SK-N-SH treated with all-trans-retinoic acid at 6 μM for 48 hours (cell line): ENCODE measurements around the gene LCNL1.

ENCODE experiments used
- ARNTL ChIP-seq: fragments of 450-650 bp; formaldehyde crosslinking; IDR thresholded peaks from 2 replicates; pipeline ENCODE4 v1.5.0; 2020; ENCODE audit warnings: low read depth, mild to moderate bottlenecking, moderate library complexity, borderline replicate concordance
- PATZ1 ChIP-seq: fragments of 250-450 bp; sonication (Bioruptor Pico); IDR thresholded peaks from 2 replicates; pipeline ENCODE4 v1.8.0; 2020; ENCODE audit warnings: mild to moderate bottlenecking, moderate library complexity, borderline replicate concordance
- PPARA ChIP-seq: fragments of 250-450 bp; sonication (Bioruptor Pico); IDR thresholded peaks from 2 replicates; pipeline ENCODE4 v1.5.0; 2020; ENCODE audit warnings: mild to moderate bottlenecking, borderline replicate concordance
- TOX ChIP-seq: fragments of 250-450 bp; sonication (Bioruptor Pico); IDR thresholded peaks from 2 replicates; pipeline ENCODE4 v1.8.0; 2021; ENCODE audit warnings: mild to moderate bottlenecking, moderate library complexity, borderline replicate concordance

- no peak for TF ChIP-seq PATZ1
- no peak for TF ChIP-seq PPARA (CRISPR knock-in tag)
- no peak for TF ChIP-seq ARNTL (CRISPR knock-in tag)
- TF ChIP-seq TOX (CRISPR knock-in tag): no peak
Measured at GRCh38 chr9:137009217-137009616, 26.4 kb downstream of the LCNL1 start.
